Neuronal stem cell (in vitro differentiated cells): ENCODE data around the gene RAP1GAP. TPM values are rescaled to one million over a fixed set of nuclear protein-coding genes. Genes with fewer than 3 reads are reported as not detected.
A peak's percentile ranks its signal among the peaks of the same experiment; 100 is the strongest.

Source experiments
- DNase-seq: peaks from one replicate; pipeline ENCODE4 v3.0.0-alpha.2; 2013; ENCODE audit warnings: low spot score
- H2AFZ ChIP-seq: one replicate; pipeline ENCODE4 v1.6.1; 2013; ENCODE audit warnings: mild to moderate bottlenecking, low read length, inconsistent platforms
- H2AK5ac ChIP-seq: 2 replicates; pipeline ENCODE4 v1.6.1; 2013; ENCODE audit warnings: low read depth, mild to moderate bottlenecking, inconsistent platforms, low read length, moderate library complexity, mixed read lengths
- H2BK120ac ChIP-seq: 2 replicates; pipeline ENCODE4 v1.6.1; 2013; ENCODE audit warnings: low read depth, mild to moderate bottlenecking, inconsistent platforms, low read length, moderate library complexity, mixed read lengths
- H2BK12ac ChIP-seq: one replicate; pipeline ENCODE4 v1.6.1; 2013; ENCODE audit warnings: low read length, inconsistent platforms
- H2BK15ac ChIP-seq: 2 replicates; pipeline ENCODE4 v1.6.1; 2013; ENCODE audit warnings: mild to moderate bottlenecking, low read length, inconsistent platforms, mixed read lengths
- H2BK5ac ChIP-seq: one replicate; pipeline ENCODE4 v1.6.1; 2013; ENCODE audit warnings: inconsistent platforms, mild to moderate bottlenecking, low read length, moderate library complexity
- H3K14ac ChIP-seq: one replicate; pipeline ENCODE4 v1.6.1; 2013; ENCODE audit warnings: low read length, inconsistent platforms
- H3K18ac ChIP-seq: 2 replicates; pipeline ENCODE4 v1.6.1; 2013; ENCODE audit warnings: low read length, inconsistent platforms
- H3K23ac ChIP-seq: 2 replicates; pipeline ENCODE4 v1.6.1; 2013; ENCODE audit warnings: low read depth, mild to moderate bottlenecking, mixed read lengths, low read length, inconsistent platforms; ENCODE audit not compliant: poor library complexity
- H3K27ac ChIP-seq: replicated peaks from 3 replicates; pipeline ENCODE4 v1.5.1; 2013; ENCODE audit warnings: low read length, inconsistent platforms
- H3K27me3 ChIP-seq, 3 experiments: 2 replicates each; pipeline ENCODE4 v1.6.1; 2013; ENCODE audit warnings: low read length in 3 of 3, mild to moderate bottlenecking in 2 of 3, inconsistent platforms in 1 of 3, low read depth in 1 of 3, mixed read lengths in 1 of 3, moderate library complexity in 1 of 3; ENCODE audit not compliant: control insufficient read depth in 3 of 3, insufficient read depth in 3 of 3
- H3K36me3 ChIP-seq, 2 donors: replicated peaks in 1 of 2; 2 replicates each; pipeline ENCODE4 v1.6.1; 2013; ENCODE audit warnings: low read length in 2 of 2; ENCODE audit not compliant: control insufficient read depth in 2 of 2, insufficient read depth in 2 of 2
- H3K4ac ChIP-seq: 2 replicates; pipeline ENCODE4 v1.6.1; 2013; ENCODE audit warnings: inconsistent platforms, mild to moderate bottlenecking, low read length, moderate library complexity
- H3K4me1 ChIP-seq, 2 donors: 1 replicate in 1 of 2; 2 replicates in 1 of 2; pipeline ENCODE4 v1.6.1; 2013; ENCODE audit warnings: low read length in 2 of 2, low read depth in 1 of 2; ENCODE audit not compliant: control insufficient read depth in 2 of 2, insufficient read depth in 1 of 2
- H3K4me2 ChIP-seq: one replicate; pipeline ENCODE4 v1.6.1; 2013; ENCODE audit warnings: mild to moderate bottlenecking, low read length, inconsistent platforms; ENCODE audit not compliant: insufficient read depth, poor library complexity, severe bottlenecking
- H3K4me3 ChIP-seq, 2 donors: 2 replicates each; pipeline ENCODE4 v1.5.1; 2013; ENCODE audit warnings: low read length in 2 of 2, mild to moderate bottlenecking in 2 of 2, inconsistent platforms in 1 of 2, moderate library complexity in 1 of 2
- H3K79me1 ChIP-seq: one replicate; pipeline ENCODE4 v1.6.1; 2013; ENCODE audit warnings: low read depth, mild to moderate bottlenecking, inconsistent platforms, low read length, moderate library complexity
- H3K9ac ChIP-seq: one replicate; pipeline ENCODE4 v1.6.1; 2013; ENCODE audit warnings: mild to moderate bottlenecking, low read depth, low read length, inconsistent platforms; ENCODE audit not compliant: poor library complexity
- H3K9me3 ChIP-seq, 2 donors: replicated peaks in 1 of 2; 2 replicates each; pipeline versions ENCODE3 to v1.6.1; 2013; ENCODE audit warnings: low read length in 2 of 2, mild to moderate bottlenecking in 2 of 2, inconsistent platforms in 1 of 2, low read depth in 1 of 2, mixed read lengths in 1 of 2, moderate library complexity in 1 of 2; ENCODE audit not compliant: control insufficient read depth in 2 of 2, insufficient read depth in 1 of 2
- H4K8ac ChIP-seq: one replicate; pipeline ENCODE4 v1.6.1; 2013; ENCODE audit warnings: low read depth, mild to moderate bottlenecking, inconsistent platforms, low read length, moderate library complexity
- H4K91ac ChIP-seq: one replicate; pipeline ENCODE4 v1.6.1; 2013; ENCODE audit warnings: low read length, low read depth, mild to moderate bottlenecking, inconsistent platforms; ENCODE audit not compliant: poor library complexity
- WGBS, 2 donors: extraction: QIAGEN DNeasy Blood & Tissue Kit; methylation state at CpG; one replicate each; pipeline ENCODE4 v1.1.7; 2013; ENCODE audit warnings: missing lambda C conversion rate in 2 of 2, mixed read lengths in 1 of 2; ENCODE audit not compliant: insufficient read length in 2 of 2, insufficient replicate concordance in 1 of 2; ENCODE audit errors: extremely low coverage in 2 of 2; 5-methylcytosine and 5-hydroxymethylcytosine counted together
- polyA plus RNA-seq, 2 experiments: library from polyadenylated mRNA; stranded (reverse); fragments of 200-250 nt; gene quantifications; one replicate each; pipeline ENCODE4 v1.2.3, GENCODE V29; 2013

The RAP1GAP gene
- polyA plus RNA-seq (2013, experiment 1 of 2) = 3.2 TPM
- polyA plus RNA-seq (2013, experiment 2 of 2) = 3.1 TPM

GRCh38 chr1:21669258-21670058 is at the start of gene RAP1GAP:
TSS of gene RAP1GAP (minus strand) at chr1:21669357. CDS start at chr1:21620032, 49,325 bp downstream.
- Histone ChIP-seq H4K91ac (no peak within 1 kb of the TSS), H2BK5ac (no peak within 1 kb of the TSS), H3K36me3 (no peaks in the 10 kb centered on the region), H2AK5ac (peak within 1 kb of the TSS; percentile 60), H4K8ac (no peak within 1 kb of the TSS), H3K4me2 (peak within 1 kb of the TSS; percentile 95), H3K4me3 (peak within 1 kb of the TSS; percentile 37 to 79), H3K27me3 (peaks cover 0 to 60% (median 28%) of the 10 kb centered on the region in 3 experiments), H3K9ac (peak within 1 kb of the TSS; percentile 50), H2BK12ac (peak within 1 kb of the TSS; percentile 43), H3K4ac (no peak within 1 kb of the TSS), H3K18ac (peak within 1 kb of the TSS; percentile 87), H3K27ac (no peak within 1 kb of the TSS), H3K4me1 (peaks cover 5 to 24% of the 10 kb centered on the region in 2 donors), H3K14ac (no peak within 1 kb of the TSS), H3K23ac (peak within 1 kb of the TSS; percentile 68), H2BK15ac (peak within 1 kb of the TSS; percentile 21), H2AFZ (peak within 1 kb of the TSS; percentile 89), H3K79me1 (no peaks in the 10 kb centered on the region), H2BK120ac (no peak within 1 kb of the TSS), H3K9me3 (no peaks in the 10 kb centered on the region)
- WGBS, 2 donors = no CpG with 5 or more reads among the region's 64 CpGs
- no peak for DNase-seq

GRCh38 chr1:21716169-21716568 is 47.0 kb upstream of the RAP1GAP start:
- H2AK5ac ChIP-seq = no peak overlapping the region
- H2AFZ ChIP-seq = no peak overlapping the region
- H4K91ac ChIP-seq = no peak overlapping the region
- H2BK120ac ChIP-seq = no peak overlapping the region
- H2BK12ac ChIP-seq = no peak overlapping the region
- peaks cover 16 to 96% of the 10 kb centered on the region in 2 donors for H3K36me3 ChIP-seq
- no peak overlapping the region for H3K4me2 ChIP-seq
- no peak overlapping the region for H4K8ac ChIP-seq
- H3K27me3 ChIP-seq = no peaks in the 10 kb centered on the region
- no peak overlapping the region for H3K27ac ChIP-seq
- H3K9me3 ChIP-seq = peaks cover 0 to 1% of the 10 kb centered on the region in 2 donors
- no peak overlapping the region for H3K23ac ChIP-seq
- H3K18ac ChIP-seq = no peak overlapping the region
- no peaks in the 10 kb centered on the region for H3K79me1 ChIP-seq
- H3K4me3 ChIP-seq = no peak overlapping the region
- no peak overlapping the region for H3K4ac ChIP-seq
- H3K14ac ChIP-seq = no peak overlapping the region
- DNase-seq = no peak
- no peak overlapping the region for H3K9ac ChIP-seq
- no CpG with 5 or more reads among the region's 2 CpGs for WGBS, 2 donors
- peaks cover 0 to 3% of the 10 kb centered on the region in 2 donors for H3K4me1 ChIP-seq
- no peak overlapping the region for H2BK15ac ChIP-seq
- no peak overlapping the region for H2BK5ac ChIP-seq

GRCh38 chr1:21707891-21708290 is 38.7 kb upstream of the RAP1GAP start:
- no peak overlapping the region for H4K91ac ChIP-seq
- no peak overlapping the region for H2BK15ac ChIP-seq
- no peak overlapping the region for H3K27ac ChIP-seq
- no peak overlapping the region for H3K9ac ChIP-seq
- H3K27me3 ChIP-seq = no peaks in the 10 kb centered on the region
- DNase-seq = no peak
- H4K8ac ChIP-seq = no peak overlapping the region
- no peak overlapping the region for H2BK120ac ChIP-seq
- H3K9me3 ChIP-seq = no peaks in the 10 kb centered on the region
- no peaks in the 10 kb centered on the region for H3K79me1 ChIP-seq
- H2AFZ ChIP-seq = no peak overlapping the region
- H2BK5ac ChIP-seq = no peak overlapping the region
- peaks cover 3 to 5% of the 10 kb centered on the region in 2 donors for H3K4me1 ChIP-seq
- no peak overlapping the region for H3K4ac ChIP-seq
- peaks cover 0 to 79% of the 10 kb centered on the region in 2 donors for H3K36me3 ChIP-seq
- no peak overlapping the region for H3K4me3 ChIP-seq
- H3K23ac ChIP-seq = no peak overlapping the region
- no peak overlapping the region for H2BK12ac ChIP-seq
- no peak overlapping the region for H3K4me2 ChIP-seq
- H3K18ac ChIP-seq = no peak overlapping the region
- H2AK5ac ChIP-seq = no peak overlapping the region
- H3K14ac ChIP-seq = no peak overlapping the region
- no CpG with 5 or more reads among the region's 4 CpGs for WGBS, 2 donors

DNA sequence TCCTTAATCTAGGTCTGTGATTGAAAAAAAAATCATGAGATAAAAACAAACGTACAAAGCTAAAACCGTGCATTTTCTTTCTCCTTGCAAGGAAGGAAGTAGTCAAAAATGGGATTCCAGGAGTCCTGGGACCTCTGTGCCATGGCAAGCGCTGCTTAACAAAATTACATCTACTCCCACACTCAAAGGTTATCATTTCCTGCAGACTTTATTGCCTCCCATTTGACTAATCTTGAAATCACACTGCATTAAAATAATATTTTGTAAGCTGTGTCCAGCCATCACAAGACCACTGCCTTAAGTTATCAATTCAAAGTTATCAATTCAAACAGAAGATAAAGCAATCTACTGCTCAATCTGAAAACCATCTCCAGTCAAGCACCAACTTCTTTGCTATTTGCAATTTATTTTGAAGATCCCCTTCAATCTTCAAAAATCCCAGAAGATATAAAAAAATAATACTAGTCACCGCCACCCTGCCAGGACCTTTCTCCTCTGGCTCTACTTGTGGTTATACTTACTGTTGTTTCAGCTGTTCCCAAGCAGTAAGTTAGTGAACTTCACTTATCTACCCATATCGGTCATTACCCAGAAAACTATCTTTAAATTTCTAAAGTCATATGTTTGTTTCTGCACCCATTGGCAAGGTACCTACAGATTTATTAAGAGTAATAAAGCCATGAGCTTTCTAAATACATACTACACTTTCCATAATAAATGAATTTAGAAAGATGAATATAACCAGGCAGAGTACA is 38.1 kb upstream of the RAP1GAP start:
- Histone ChIP-seq H3K18ac (no peak overlapping the region), H2BK12ac (no peak overlapping the region), H2BK15ac (no peak overlapping the region), H3K9me3 (no peaks in the 10 kb centered on the region), H2AK5ac (no peak overlapping the region), H3K27ac (no peak overlapping the region), H4K91ac (no peak overlapping the region), H3K27me3 (no peaks in the 10 kb centered on the region), H3K4ac (no peak overlapping the region), H3K79me1 (no peaks in the 10 kb centered on the region), H3K9ac (no peak overlapping the region), H3K14ac (no peak overlapping the region), H3K4me1 (peaks cover 3 to 5% of the 10 kb centered on the region in 2 donors), H4K8ac (no peak overlapping the region), H2AFZ (no peak overlapping the region), H3K23ac (no peak overlapping the region), H2BK5ac (no peak overlapping the region), H3K4me2 (no peak overlapping the region), H2BK120ac (no peak overlapping the region), H3K4me3 (no peak overlapping the region), H3K36me3 (peaks cover 0 to 80% of the 10 kb centered on the region in 2 donors)
- WGBS, 2 donors = no CpG with 5 or more reads among the region's 5 CpGs
- no peak for DNase-seq
